Activated CD4-positive, alpha-beta memory T cell treated with anti-CD3 and anti-CD28 coated beads, Interleukin-2, amount 10 ng/mL, durations not matched to agents 7 days and 5 days (primary cell): ENCODE results near the gene HASPIN. TPM values are rescaled to one million over a fixed set of nuclear protein-coding genes. Genes with fewer than 3 reads are reported as not detected.
A peak's percentile ranks its signal among the peaks of the same experiment; 100 is the strongest.

ENCODE experiments used
- CTCF ChIA-PET: fragments of 350-600 bp; sonication (Branson Sonifier 250); formaldehyde crosslinking; loops from one replicate; lab custom pipeline; 2021; ENCODE audit warnings: antibody characterized with exemption, inconsistent platforms; lab: Charles Lee
- POLR2A ChIA-PET: fragments of 350-600 bp; sonication (Branson Sonifier 250); formaldehyde crosslinking; loops from one replicate; lab custom pipeline; 2021; ENCODE audit warnings: antibody characterized with exemption; lab: Charles Lee
- DNase-seq: peaks from one replicate; pipeline ENCODE4 v3.0.0-alpha.2; 2020
- H3K27ac Mint-ChIP-seq: one replicate; pipeline ENCODE4 v1.8.0; 2021; ENCODE audit warnings: mild to moderate bottlenecking, mixed read lengths
- H3K27me3 Mint-ChIP-seq: one replicate; pipeline ENCODE4 v1.8.0; 2021; ENCODE audit warnings: mixed read lengths
- H3K36me3 Mint-ChIP-seq: one replicate; pipeline ENCODE4 v1.8.0; 2021; ENCODE audit warnings: low read depth, mixed read lengths
- H3K4me1 Mint-ChIP-seq: one replicate; pipeline ENCODE4 v1.8.0; 2021; ENCODE audit warnings: mixed read lengths
- H3K4me3 Mint-ChIP-seq: one replicate; pipeline ENCODE4 v1.8.0; 2021; ENCODE audit warnings: mild to moderate bottlenecking, mixed read lengths
- H3K9me3 Mint-ChIP-seq: one replicate; pipeline ENCODE4 v1.8.0; 2021; ENCODE audit warnings: mixed read lengths
- total RNA-seq, 2 experiments: library from RNA; stranded (reverse); gene quantifications; one replicate each; pipeline ENCODE4 v1.2.3, GENCODE V29; 2021

The HASPIN gene
- total RNA-seq, 2 experiments from 2014 or later, result 23.8 to 25.2 TPM

DNA sequence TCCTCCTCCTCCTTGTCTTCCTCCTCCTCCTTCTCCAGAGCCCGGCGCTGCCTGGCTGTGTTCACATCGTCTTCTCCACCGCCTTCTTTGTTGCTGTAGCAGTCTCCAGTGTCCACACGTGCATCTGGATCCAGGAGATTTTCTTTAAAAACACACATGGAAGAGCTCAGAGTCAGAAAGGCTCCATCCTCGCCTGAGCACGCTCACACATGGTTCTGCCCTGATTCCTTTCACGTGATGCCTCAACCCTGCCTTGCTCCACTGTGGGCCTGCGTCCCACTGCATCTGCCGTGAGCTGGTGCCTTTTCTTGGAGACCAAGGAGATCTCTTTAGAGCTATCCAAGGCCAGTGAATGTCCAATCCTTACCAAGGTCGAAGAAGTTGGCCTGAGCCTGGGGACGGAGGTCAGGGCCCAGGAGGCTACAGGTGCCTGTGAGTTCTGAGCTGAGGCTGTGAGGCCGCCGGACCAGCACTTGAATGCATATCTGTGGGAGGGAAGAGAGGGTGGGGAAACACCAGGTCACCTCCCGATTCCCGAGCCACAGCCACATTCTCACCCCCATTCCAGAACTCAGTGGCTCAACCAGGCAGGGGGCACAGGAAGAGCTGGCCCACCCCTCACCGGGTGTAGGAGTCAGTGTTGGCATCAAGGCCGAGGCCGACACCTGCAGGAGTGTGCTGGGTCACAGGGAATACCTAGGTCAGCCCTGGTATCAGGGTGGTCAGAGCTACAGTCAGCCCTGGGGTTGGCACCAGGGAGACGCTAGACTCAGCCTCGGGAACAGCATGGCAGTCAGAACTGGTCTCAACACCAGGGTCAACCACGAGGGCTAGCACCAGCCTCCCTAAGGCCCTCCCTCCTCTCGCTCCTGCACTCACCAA is 37.6 kb downstream of the HASPIN start:
- CTCF ChIA-PET, result interaction anchor here (1.0 to 3.2 kb wide), 3 partner anchors 13 to 23 kb away, joined by 3 to 13 read pairs (median 4); no protein-coding TSS in a partner anchor
- H3K36me3 Mint-ChIP-seq, result peaks cover 17% of the 10 kb centered on the region
- POLR2A ChIA-PET, result interaction anchor here (1.2 to 1.4 kb wide), 2 partner anchors 10 to 12 kb away, joined by 4 to 6 read pairs; no protein-coding TSS in a partner anchor
- H3K9me3 Mint-ChIP-seq, result peaks cover 18% of the 10 kb centered on the region
- H3K4me3 Mint-ChIP-seq, result no peak overlapping the region
- H3K4me1 Mint-ChIP-seq, result peaks cover 55% of the 10 kb centered on the region
- no peaks in the 10 kb centered on the region for H3K27me3 Mint-ChIP-seq
- peak overlapping the region; percentile 42 for H3K27ac Mint-ChIP-seq
- no peak for DNase-seq

GRCh38 chr17:3761918-3762380 is 38.2 kb downstream of the HASPIN start:
- ChIA-PET POLR2A (interaction anchor here (1.2 to 2.2 kb wide), 3 partner anchors 10 to 34 kb away, joined by 4 to 12 read pairs (median 6); no protein-coding TSS in a partner anchor), CTCF (interaction anchor here (0.7 to 2.2 kb wide), 3 partner anchors 24 to 85 kb away, joined by 4 to 7 read pairs (median 4); no protein-coding TSS in a partner anchor)
- H3K4me1 Mint-ChIP-seq, result peaks cover 60% of the 10 kb centered on the region

DNA sequence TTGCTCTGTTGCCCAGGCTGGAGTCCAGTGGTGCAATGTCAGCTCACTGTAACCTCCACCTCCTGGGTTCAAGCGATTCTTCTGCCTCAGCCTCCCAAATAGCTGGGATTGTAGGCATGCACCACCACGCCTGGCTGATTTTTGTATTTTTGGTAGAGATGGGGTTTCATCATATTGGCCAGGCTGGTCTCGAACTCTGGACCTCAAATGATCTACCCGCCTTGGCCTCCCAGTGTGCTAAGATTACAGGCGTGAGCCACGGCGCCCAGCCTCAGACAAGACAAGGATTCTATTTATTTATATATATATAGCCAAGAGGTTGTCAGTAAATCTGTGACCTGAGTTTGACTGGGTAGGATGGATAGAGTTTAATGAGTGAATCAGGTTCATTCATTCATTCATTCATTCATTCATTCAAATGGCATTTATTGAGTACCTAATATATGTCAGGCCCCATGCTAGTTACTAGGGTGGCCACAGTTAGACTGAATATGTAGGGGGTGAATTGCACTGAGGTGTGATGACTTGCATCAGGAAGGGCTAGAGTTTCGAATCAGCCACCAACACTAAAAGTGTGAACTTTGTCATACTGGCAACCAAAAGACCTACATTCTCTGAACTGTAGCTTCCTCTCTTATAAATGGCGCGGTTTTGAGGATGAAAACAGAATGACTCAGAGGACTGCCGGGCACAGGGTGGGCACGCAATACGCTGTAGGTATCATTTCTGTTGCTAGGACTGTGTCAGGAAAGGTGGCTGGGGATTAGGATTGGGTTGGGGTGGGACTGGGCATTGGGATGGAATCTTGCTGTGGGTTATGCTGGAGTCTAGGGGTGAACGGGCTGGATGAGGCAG is 39.4 kb downstream of the HASPIN start:
- peak; percentile 68 for DNase-seq
- Mint-ChIP-seq H3K27me3 (no peaks in the 10 kb centered on the region), H3K36me3 (peaks cover 29% of the 10 kb centered on the region), H3K27ac (peak overlapping the region; percentile 97), H3K9me3 (peaks cover 18% of the 10 kb centered on the region), H3K4me1 (peaks cover 64% of the 10 kb centered on the region), H3K4me3 (peak overlapping the region; percentile 75)
- ChIA-PET POLR2A (interaction anchor here (0.8 to 2.8 kb wide), 6 partner anchors 12 to 202 kb away, joined by 3 to 14 read pairs (median 6); no protein-coding TSS in a partner anchor), CTCF (interaction anchor here (0.7 to 4.2 kb wide), 5 partner anchors 25 to 83 kb away, joined by 3 to 21 read pairs (median 4); no protein-coding TSS in a partner anchor)

More at GRCh38 chr17:3761918-3762380, 38.2 kb downstream of the HASPIN start:
- no peak overlapping the region for H3K4me3 Mint-ChIP-seq
- peaks cover 18% of the 10 kb centered on the region for H3K9me3 Mint-ChIP-seq
- H3K27ac Mint-ChIP-seq, result peak overlapping the region; percentile 97
- H3K27me3 Mint-ChIP-seq, result no peaks in the 10 kb centered on the region
- H3K36me3 Mint-ChIP-seq, result peaks cover 20% of the 10 kb centered on the region
- DNase-seq, result no peak

- H3K4me1 Mint-ChIP-seq, result peaks cover 70% of the 10 kb centered on the region
- H3K27ac Mint-ChIP-seq, result peak overlapping the region; percentile 97
- H3K27me3 Mint-ChIP-seq, result peaks cover 1% of the 10 kb centered on the region
- peaks cover 29% of the 10 kb centered on the region for H3K36me3 Mint-ChIP-seq
- peak overlapping the region; percentile 75 for H3K4me3 Mint-ChIP-seq
- DNase-seq, result no peak
- H3K9me3 Mint-ChIP-seq, result peaks cover 18% of the 10 kb centered on the region
- POLR2A ChIA-PET, result interaction anchor here (0.8 to 2.8 kb wide), 7 partner anchors 13 to 201 kb away, joined by 3 to 14 read pairs (median 7); no protein-coding TSS in a partner anchor
- CTCF ChIA-PET, result interaction anchor here (0.9 to 4.2 kb wide), 4 partner anchors 25 to 83 kb away, joined by 3 to 21 read pairs (median 5); no protein-coding TSS in a partner anchor
Observed at GRCh38 chr17:3763777-3764170, 40.1 kb downstream of the HASPIN start.

DNA sequence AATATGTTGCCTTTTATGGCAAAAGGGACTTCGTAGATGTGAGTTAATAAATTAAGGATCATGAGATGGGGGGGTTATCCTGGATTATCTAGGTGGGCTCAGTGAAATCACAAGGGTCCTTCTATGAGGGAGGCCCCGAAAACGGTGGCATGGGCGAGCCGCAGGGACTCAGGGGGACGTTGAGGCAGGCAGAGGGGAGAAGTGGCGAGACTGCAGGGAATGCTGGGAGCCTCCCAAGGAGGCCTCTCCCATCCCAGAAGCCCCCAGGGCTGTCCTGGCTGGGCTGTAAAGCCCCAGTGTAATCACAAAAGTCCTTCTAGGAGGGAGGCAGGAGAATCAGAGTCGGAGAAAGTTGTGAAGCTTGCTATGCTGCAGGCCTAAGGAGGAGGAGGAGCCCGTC is 42.3 kb downstream of the HASPIN start:
- CTCF ChIA-PET, result interaction anchor here (0.9 to 4.2 kb wide), 3 partner anchors 27 to 80 kb away, joined by 3 to 21 read pairs (median 3); partner anchors contain the start of gene NCBP3
- peak overlapping the region; percentile 97 for H3K27ac Mint-ChIP-seq
- peaks cover 2% of the 10 kb centered on the region for H3K9me3 Mint-ChIP-seq
- no peak overlapping the region for H3K4me3 Mint-ChIP-seq
- POLR2A ChIA-PET, result interaction anchor here (0.9 to 1.7 kb wide), 5 partner anchors 10 to 45 kb away, joined by 3 to 13 read pairs (median 4); no protein-coding TSS in a partner anchor
- H3K36me3 Mint-ChIP-seq, result peaks cover 14% of the 10 kb centered on the region
- no peak for DNase-seq
- peaks cover 84% of the 10 kb centered on the region for H3K4me1 Mint-ChIP-seq
- peaks cover 1% of the 10 kb centered on the region for H3K27me3 Mint-ChIP-seq

DNA sequence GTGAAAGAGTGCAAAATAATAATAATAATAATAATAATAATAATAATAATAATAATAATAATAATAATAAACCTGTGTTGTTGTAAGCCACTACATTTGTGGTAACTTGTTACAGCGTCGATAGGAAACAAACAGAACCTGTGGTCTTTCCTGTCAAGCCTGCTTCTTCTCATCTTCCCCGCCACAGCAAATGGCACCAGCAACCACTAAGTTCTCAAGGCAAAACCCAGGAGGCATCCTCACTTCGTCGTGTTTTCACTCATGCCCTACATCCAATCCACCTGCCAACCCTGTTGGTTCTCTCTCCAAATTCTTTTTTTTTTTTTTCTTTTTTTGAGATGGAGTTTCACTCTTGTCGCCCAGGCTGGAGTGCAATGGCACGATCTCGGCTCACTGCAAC is 43.1 kb downstream of the HASPIN start:
- H3K27me3 Mint-ChIP-seq, result peaks cover 1% of the 10 kb centered on the region
- peak; percentile 50 for DNase-seq
- no peaks in the 10 kb centered on the region for H3K9me3 Mint-ChIP-seq
- H3K4me1 Mint-ChIP-seq, result peaks cover 81% of the 10 kb centered on the region
- H3K27ac Mint-ChIP-seq, result peak overlapping the region; percentile 24
- H3K4me3 Mint-ChIP-seq, result peak overlapping the region; percentile 1
- ChIA-PET CTCF (interaction anchor here (0.9 to 4.2 kb wide), 4 partner anchors 17 to 79 kb away, joined by 3 to 21 read pairs (median 3); partner anchors contain the start of gene NCBP3), POLR2A (interaction anchor here (0.9 to 1.4 kb wide), 3 partner anchors 11 to 44 kb away, joined by 3 to 4 read pairs (median 3); no protein-coding TSS in a partner anchor)
- H3K36me3 Mint-ChIP-seq, result peaks cover 12% of the 10 kb centered on the region

GRCh38 chr17:3768341-3768740 is 44.6 kb downstream of the HASPIN start:
- peak overlapping the region; percentile 11 for H3K27ac Mint-ChIP-seq
- H3K4me3 Mint-ChIP-seq, result no peak overlapping the region
- CTCF ChIA-PET, result interaction anchor here (0.9 to 1.0 kb wide), 2 partner anchors 12 to 60 kb away, joined by 3 read pairs; no protein-coding TSS in a partner anchor
- no peaks in the 10 kb centered on the region for H3K9me3 Mint-ChIP-seq
- peaks cover 12% of the 10 kb centered on the region for H3K36me3 Mint-ChIP-seq
- POLR2A ChIA-PET, result no interaction called here
- no peak for DNase-seq
- peaks cover 73% of the 10 kb centered on the region for H3K4me1 Mint-ChIP-seq
- H3K27me3 Mint-ChIP-seq, result peaks cover 1% of the 10 kb centered on the region

GRCh38 chr17:3768769-3769168 is 45.1 kb downstream of the HASPIN start:
- Mint-ChIP-seq H3K9me3 (no peaks in the 10 kb centered on the region), H3K36me3 (peaks cover 12% of the 10 kb centered on the region), H3K4me1 (peaks cover 68% of the 10 kb centered on the region), H3K27me3 (peaks cover 1% of the 10 kb centered on the region), H3K4me3 (no peak overlapping the region), H3K27ac (peak overlapping the region; percentile 11)
- no peak for DNase-seq
- ChIA-PET CTCF (interaction anchor here (1.2 kb wide), 1 partner anchor 59 kb away, joined by 3 read pairs; no protein-coding TSS in a partner anchor), POLR2A (interaction anchor here (1.1 kb wide), 1 partner anchor 32 kb away, joined by 4 read pairs; no protein-coding TSS in a partner anchor)

DNA sequence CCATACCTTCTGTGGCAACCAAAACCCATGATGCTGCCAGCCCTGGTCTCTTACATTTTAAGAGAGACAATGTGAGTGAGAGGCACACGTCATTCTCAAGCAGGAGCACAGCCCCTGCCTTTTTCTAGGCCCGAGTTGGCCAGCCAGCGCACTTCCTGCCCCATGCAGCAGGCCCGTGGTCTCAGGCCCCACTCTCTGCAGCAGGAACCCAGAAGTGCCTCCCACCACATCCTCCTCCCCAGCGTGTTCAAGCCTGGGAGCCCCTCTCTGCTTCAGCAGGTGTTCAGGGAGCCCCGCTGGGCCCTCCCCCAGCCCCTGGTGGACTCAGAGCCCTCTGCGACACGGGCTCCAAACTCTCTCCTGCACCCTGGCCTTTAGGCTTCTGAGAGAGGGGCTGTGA is 46.8 kb downstream of the HASPIN start:
- H3K9me3 Mint-ChIP-seq, result no peaks in the 10 kb centered on the region
- no peak overlapping the region for H3K27ac Mint-ChIP-seq
- H3K27me3 Mint-ChIP-seq, result peaks cover 1% of the 10 kb centered on the region
- peaks cover 12% of the 10 kb centered on the region for H3K36me3 Mint-ChIP-seq
- CTCF ChIA-PET, result interaction anchor here (1.1 to 1.2 kb wide), 2 partner anchors 32 to 35 kb away, joined by 3 to 5 read pairs; no protein-coding TSS in a partner anchor
- POLR2A ChIA-PET, result no interaction called here
- peaks cover 51% of the 10 kb centered on the region for H3K4me1 Mint-ChIP-seq
- H3K4me3 Mint-ChIP-seq, result no peak overlapping the region
- no peak for DNase-seq

DNA sequence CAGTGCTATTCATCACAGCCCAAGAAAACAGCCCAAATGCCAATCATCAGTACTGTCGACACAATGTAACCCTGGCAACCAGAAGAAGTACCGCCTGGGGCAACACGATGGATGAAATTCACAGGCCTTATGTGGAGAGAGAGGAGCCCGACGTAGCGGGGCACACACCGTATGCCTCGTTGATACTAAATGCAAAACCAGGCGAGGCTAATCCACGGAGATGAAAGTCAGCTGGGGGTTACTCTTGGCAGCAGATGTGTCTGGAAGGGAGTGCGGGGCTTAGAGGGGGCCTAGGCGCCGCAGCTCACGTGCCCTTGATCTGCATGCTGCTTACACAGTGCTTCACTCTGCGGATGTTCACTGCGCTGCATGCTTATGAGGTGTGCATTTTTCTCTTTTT is 47.4 kb downstream of the HASPIN start:
- H3K4me3 Mint-ChIP-seq, result no peak overlapping the region
- peaks cover 12% of the 10 kb centered on the region for H3K36me3 Mint-ChIP-seq
- no peak for DNase-seq
- no peaks in the 10 kb centered on the region for H3K9me3 Mint-ChIP-seq
- H3K27ac Mint-ChIP-seq, result no peak overlapping the region
- peaks cover 45% of the 10 kb centered on the region for H3K4me1 Mint-ChIP-seq
- peaks cover 1% of the 10 kb centered on the region for H3K27me3 Mint-ChIP-seq
- ChIA-PET CTCF (no interaction called here), POLR2A (no interaction called here)

DNA sequence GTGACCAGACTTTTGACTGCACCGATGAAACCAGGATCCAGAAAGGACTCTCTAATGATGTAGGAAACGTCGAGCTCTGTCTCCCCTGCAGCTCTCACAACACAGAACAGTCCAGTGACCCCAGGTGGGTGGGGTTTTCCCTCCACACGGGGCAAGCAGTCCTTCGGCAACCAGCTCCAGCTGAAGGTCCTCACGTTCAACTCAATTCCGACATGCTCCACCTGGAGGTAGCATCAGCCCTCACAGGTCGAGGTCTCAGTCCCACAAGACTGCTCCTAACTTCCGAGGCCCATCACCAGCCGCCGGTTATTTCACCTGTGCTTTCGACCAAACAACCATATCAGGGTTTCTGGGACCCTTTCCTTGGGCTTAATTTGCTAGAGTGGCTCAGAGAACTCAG is 49.1 kb downstream of the HASPIN start:
- Mint-ChIP-seq H3K27ac (no peak overlapping the region), H3K36me3 (peaks cover 4% of the 10 kb centered on the region), H3K9me3 (no peaks in the 10 kb centered on the region), H3K27me3 (peaks cover 1% of the 10 kb centered on the region), H3K4me1 (peaks cover 32% of the 10 kb centered on the region), H3K4me3 (no peak overlapping the region)
- ChIA-PET POLR2A (no interaction called here), CTCF (interaction anchor here (0.6 to 1.5 kb wide), 2 partner anchors 32 to 35 kb away, joined by 3 to 4 read pairs; no protein-coding TSS in a partner anchor)
- DNase-seq, result no peak
